ENCODE results near the gene MDFI.

The MDFI gene

DNA sequence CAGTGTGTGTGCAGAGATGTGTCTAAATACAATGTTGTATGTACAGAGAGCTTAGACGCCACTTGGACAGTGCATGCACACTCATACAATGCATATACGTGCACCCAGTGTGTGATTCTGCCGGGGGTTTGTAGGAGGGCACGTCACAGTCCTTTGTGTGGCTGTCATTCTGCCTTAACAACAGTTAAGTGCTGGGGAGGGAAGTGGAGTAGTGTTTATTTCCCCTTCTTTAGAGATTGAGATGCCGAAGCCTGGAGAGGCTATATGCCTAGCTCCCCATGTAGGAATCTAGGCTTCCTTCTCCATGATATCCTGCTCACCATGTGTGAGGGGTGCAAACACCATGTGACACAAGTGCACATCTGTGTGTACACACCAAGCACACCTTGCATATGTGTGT lies 38.2 kb downstream of the MDFI start:
- no peak for DNase-seq (ENCODE audit: low spot score)
- in situ Hi-C loops (cut with MboI; ENCODE audit: low pct_unique_long_range_greater_than_20kb, low sequenced_read_pairs, unreplicated experiment) = no loop called here
- TF ChIP-seq, protein P1, sequence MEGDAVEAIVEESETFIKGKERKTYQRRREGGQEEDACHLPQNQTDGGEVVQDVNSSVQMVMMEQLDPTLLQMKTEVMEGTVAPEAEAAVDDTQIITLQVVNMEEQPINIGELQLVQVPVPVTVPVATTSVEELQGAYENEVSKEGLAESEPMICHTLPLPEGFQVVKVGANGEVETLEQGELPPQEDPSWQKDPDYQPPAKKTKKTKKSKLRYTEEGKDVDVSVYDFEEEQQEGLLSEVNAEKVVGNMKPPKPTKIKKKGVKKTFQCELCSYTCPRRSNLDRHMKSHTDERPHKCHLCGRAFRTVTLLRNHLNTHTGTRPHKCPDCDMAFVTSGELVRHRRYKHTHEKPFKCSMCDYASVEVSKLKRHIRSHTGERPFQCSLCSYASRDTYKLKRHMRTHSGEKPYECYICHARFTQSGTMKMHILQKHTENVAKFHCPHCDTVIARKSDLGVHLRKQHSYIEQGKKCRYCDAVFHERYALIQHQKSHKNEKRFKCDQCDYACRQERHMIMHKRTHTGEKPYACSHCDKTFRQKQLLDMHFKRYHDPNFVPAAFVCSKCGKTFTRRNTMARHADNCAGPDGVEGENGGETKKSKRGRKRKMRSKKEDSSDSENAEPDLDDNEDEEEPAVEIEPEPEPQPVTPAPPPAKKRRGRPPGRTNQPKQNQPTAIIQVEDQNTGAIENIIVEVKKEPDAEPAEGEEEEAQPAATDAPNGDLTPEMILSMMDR (IDR thresholded peaks at IDR 0.05; ENCODE audit: extremely low read depth, insufficient read depth, missing control alignments) = no peak

DNA sequence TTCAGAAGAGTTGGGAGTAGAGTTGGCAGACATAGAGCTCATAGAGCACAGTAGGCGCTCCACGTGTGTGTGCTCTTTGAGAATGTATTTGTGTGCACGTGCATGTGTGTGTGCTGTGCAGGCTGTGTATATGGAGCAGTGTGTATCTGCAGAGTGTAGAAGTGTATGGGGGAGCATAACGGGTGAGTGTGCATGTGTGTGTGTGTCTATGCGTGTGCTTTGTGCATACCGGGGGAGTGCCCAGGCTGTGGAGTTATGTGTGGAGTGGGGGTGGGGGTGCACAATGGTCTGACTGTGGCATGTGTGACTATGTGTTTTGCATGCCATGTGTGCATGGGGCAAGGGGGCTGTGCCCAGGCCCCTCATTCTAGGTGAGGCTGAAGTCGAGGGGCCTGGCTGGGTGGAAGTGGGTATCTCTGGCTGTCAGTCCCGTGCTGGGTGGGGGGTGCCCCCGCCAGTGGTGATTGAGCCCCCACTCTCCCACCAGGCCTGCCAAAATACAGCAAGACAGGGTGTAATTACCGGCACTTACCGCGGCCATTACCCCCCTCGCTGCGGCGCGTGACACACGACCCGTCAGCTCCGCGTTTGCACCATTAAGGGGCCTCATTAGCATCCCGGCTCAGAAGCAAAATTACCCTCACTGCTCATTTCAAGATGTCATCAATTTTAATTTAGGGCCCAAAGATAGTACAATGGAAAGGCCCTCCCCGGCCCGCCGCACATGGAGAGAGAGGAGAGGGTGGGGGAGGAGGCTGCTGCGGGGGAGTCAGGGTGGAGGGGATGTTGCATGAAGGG lies 39.1 kb downstream of the MDFI start:
- TF ChIP-seq, protein P1 (IDR thresholded peaks at IDR 0.05; ENCODE audit: extremely low read depth, insufficient read depth, missing control alignments) = no peak
- in situ Hi-C loops (cut with MboI; ENCODE audit: low pct_unique_long_range_greater_than_20kb, low sequenced_read_pairs, unreplicated experiment) = no loop called here
- DNase-seq (ENCODE audit: low spot score) = no peak

- TF ChIP-seq, protein P1 (IDR thresholded peaks at IDR 0.05; ENCODE audit: extremely low read depth, insufficient read depth, missing control alignments) = no peak
- DNase-seq (ENCODE audit: low spot score) = no peak
- in situ Hi-C loops (cut with MboI; ENCODE audit: low pct_unique_long_range_greater_than_20kb, low sequenced_read_pairs, unreplicated experiment) = no loop called here
Observed at GRCh38 chr6:41678511-41679084, 40.3 kb downstream of the MDFI start.

GRCh38 chr6:41679696-41680095 lies 41.4 kb downstream of the MDFI start:
- in situ Hi-C loops (cut with MboI; ENCODE audit: low pct_unique_long_range_greater_than_20kb, low sequenced_read_pairs, unreplicated experiment) = no loop called here
- TF ChIP-seq, protein P1 (IDR thresholded peaks at IDR 0.05; ENCODE audit: extremely low read depth, insufficient read depth, missing control alignments) = no peak
- no peak for DNase-seq (ENCODE audit: low spot score)

DNA sequence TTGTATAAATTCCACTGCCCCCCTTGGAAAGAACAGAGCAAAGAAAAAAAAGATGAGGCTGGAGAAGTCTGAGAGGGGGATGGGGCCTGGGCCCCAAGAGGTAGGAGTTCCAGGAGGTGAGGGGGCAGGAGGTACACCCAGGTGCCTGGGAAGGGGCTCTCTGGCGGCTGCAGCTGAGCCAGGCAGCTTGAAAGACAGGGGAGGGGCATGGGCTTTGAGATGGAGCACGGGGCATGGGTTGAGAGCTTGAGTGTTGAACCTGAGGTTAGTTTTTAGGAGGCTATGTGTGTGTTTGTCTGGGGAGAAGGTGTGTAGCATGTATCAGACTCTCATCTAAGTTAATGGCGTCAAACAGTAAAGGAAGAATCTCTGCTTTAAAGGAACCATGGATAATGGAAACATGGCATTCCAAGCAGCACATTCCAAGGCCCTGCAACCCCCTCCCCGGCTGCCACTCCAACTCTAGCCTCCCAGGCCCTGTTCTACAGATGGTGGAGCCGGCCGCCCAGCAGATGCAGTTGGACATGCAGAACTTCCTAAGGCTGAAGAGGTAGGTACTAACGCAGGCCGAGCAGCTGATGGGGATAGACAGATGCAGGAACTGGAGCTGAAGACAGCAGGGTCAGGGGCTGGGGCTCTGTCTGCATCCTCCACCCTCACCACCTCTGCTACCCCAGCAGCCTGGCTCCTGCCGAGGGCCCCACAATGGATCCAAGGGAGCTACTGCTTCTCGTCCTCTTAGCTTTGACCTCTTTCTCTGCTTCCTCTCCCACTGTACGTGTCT lies 42.1 kb downstream of the MDFI start:
- DNase-seq (ENCODE audit: low spot score) = no peak
- in situ Hi-C loops (cut with MboI; ENCODE audit: low pct_unique_long_range_greater_than_20kb, low sequenced_read_pairs, unreplicated experiment) = no loop called here
- TF ChIP-seq, protein P1 (IDR thresholded peaks at IDR 0.05; ENCODE audit: extremely low read depth, insufficient read depth, missing control alignments) = no peak

- in situ Hi-C loops (cut with MboI; ENCODE audit: low pct_unique_long_range_greater_than_20kb, low sequenced_read_pairs, unreplicated experiment) = no loop called here
- TF ChIP-seq, protein P1 (IDR thresholded peaks at IDR 0.05; ENCODE audit: extremely low read depth, insufficient read depth, missing control alignments) = peak; percentile 86
- peak; percentile 94 for DNase-seq (ENCODE audit: low spot score)
Observed at GRCh38 chr6:41682056-41682477, 43.8 kb downstream of the MDFI start.
